SU-DHL-6 (cell line): ENCODE measurements around the gene IMPDH1.

Experiments
- H2AFZ ChIP-seq: fragments of 200-600 bp; sonication (generic); 2 replicates; pipeline ENCODE4 v1.6.1; 2014; ENCODE audit warnings: low read depth, mild to moderate bottlenecking, moderate library complexity, mixed read lengths, antibody characterized with exemption, low read length; ENCODE audit not compliant: severe bottlenecking
- H3F3A ChIP-seq: fragments of 200-600 bp; shearing (Covaris generic); 2 replicates; pipeline ENCODE4 v1.6.0; 2016; ENCODE audit warnings: antibody characterized with exemption, mild to moderate bottlenecking; ENCODE audit not compliant: insufficient read depth
- H3K27ac ChIP-seq: fragments of 200-600 bp; sonication (generic); 2 replicates; pipeline ENCODE4 v1.5.1; 2016; ENCODE audit warnings: low read depth, mild to moderate bottlenecking, low read length, moderate library complexity, mixed read lengths
- H3K27me3 ChIP-seq: fragments of 200-600 bp; sonication (generic), shearing (Covaris generic); 2 replicates; pipeline ENCODE4 v1.6.0; 2014; ENCODE audit warnings: mild to moderate bottlenecking, low read length
- H3K36me3 ChIP-seq: fragments of 200-600 bp; sonication (generic); 2 replicates; pipeline ENCODE4 v1.6.1; 2014; ENCODE audit warnings: mild to moderate bottlenecking, low read length, mixed read lengths
- H3K4me2 ChIP-seq: fragments of 300-600, 200-600 bp; shearing (Covaris generic), sonication (generic); 2 replicates; pipeline ENCODE4 v1.6.0; 2014; ENCODE audit warnings: low read length, low read depth, mild to moderate bottlenecking; ENCODE audit not compliant: poor library complexity, severe bottlenecking
- H3K4me3 ChIP-seq: fragments of 200-600 bp; sonication (generic); 2 replicates; pipeline ENCODE4 v1.5.1; 2014; ENCODE audit warnings: antibody characterized with exemption, low read length, mild to moderate bottlenecking, mixed read lengths; ENCODE audit not compliant: insufficient read depth, poor library complexity, severe bottlenecking
- H3K79me2 ChIP-seq: fragments of 200-600 bp; sonication (generic); 2 replicates; pipeline ENCODE4 v1.6.1; 2014; ENCODE audit warnings: mild to moderate bottlenecking, low read length, moderate library complexity; ENCODE audit not compliant: insufficient read depth
- H3K9ac ChIP-seq: fragments of 200-600 bp; sonication (generic); 2 replicates; pipeline ENCODE4 v1.7.0; 2014; ENCODE audit warnings: mild to moderate bottlenecking, low read length
- H3K9me2 ChIP-seq: fragments of 200-600 bp; sonication (generic); replicated peaks from 2 replicates; pipeline ENCODE4 v1.6.1; 2014; ENCODE audit warnings: low read length; ENCODE audit not compliant: insufficient read depth
- H3K9me3 ChIP-seq: fragments of 200-600 bp; sonication (generic); 2 replicates; pipeline ENCODE4 v1.6.1; 2014; ENCODE audit warnings: low read length, mixed read lengths; ENCODE audit not compliant: insufficient read depth
- H4K20me1 ChIP-seq: fragments of 200-600 bp; sonication (generic); 2 replicates; pipeline ENCODE4 v1.6.1; 2014; ENCODE audit warnings: low read depth, mild to moderate bottlenecking, antibody characterized with exemption, low read length, moderate library complexity, mixed read lengths
- CTCF ChIP-seq: fragments of 200-600 bp; sonication (generic); IDR thresholded peaks from one replicate; pipeline ENCODE4 v1.5.1; 2017; ENCODE audit warnings: antibody characterized with exemption, mild to moderate bottlenecking, low read length, moderate library complexity; ENCODE audit not compliant: insufficient read depth, poor library complexity, severe bottlenecking
- EZH2phosphoT487 ChIP-seq: fragments of 200-600 bp; sonication (generic), shearing (Covaris generic); conservative IDR thresholded peaks from 2 replicates; pipeline ENCODE4 v1.6.1; 2018; ENCODE audit warnings: mild to moderate bottlenecking, antibody characterized with exemption, low read length, moderate library complexity, mixed read lengths

IMPDH1 gene

GRCh38 chr7:128407751-128408708, 1.8 kb downstream of the IMPDH1 start:
- Histone ChIP-seq H3K4me3 (no peak overlapping the region), H4K20me1 (no peaks in the 10 kb centered on the region), H3K4me2 (no peak overlapping the region), H3K9ac (no peak overlapping the region), H3K27me3 (no peaks in the 10 kb centered on the region), H3F3A (peaks cover 8% of the 10 kb centered on the region), H2AFZ (no peak overlapping the region), H3K79me2 (peaks cover 13% of the 10 kb centered on the region; the same call in 1 of the 2 replicates), H3K9me3 (no peaks in the 10 kb centered on the region), H3K27ac (no peak overlapping the region), H3K9me2 (no peaks in the 10 kb centered on the region), H3K36me3 (no peaks in the 10 kb centered on the region)
- TF ChIP-seq EZH2phosphoT487 (no peak), CTCF (no peak)

GRCh38 chr7:128407233-128407589, 2.6 kb downstream of the IMPDH1 start:
- no peaks in the 10 kb centered on the region for H3K36me3 ChIP-seq
- H3K27me3 ChIP-seq: no peaks in the 10 kb centered on the region
- no peak overlapping the region for H3K4me3 ChIP-seq
- no peaks in the 10 kb centered on the region for H3K9me2 ChIP-seq
- H3K4me2 ChIP-seq: no peak overlapping the region
- H2AFZ ChIP-seq: no peak overlapping the region
- H3K79me2 ChIP-seq: peaks cover 13% of the 10 kb centered on the region; the same call in 1 of the 2 replicates
- no peaks in the 10 kb centered on the region for H3K9me3 ChIP-seq
- H3F3A ChIP-seq: peaks cover 8% of the 10 kb centered on the region
- TF ChIP-seq EZH2phosphoT487: no peak
- no peak for TF ChIP-seq CTCF
- no peak overlapping the region for H3K27ac ChIP-seq
- H3K9ac ChIP-seq: no peak overlapping the region
- no peaks in the 10 kb centered on the region for H4K20me1 ChIP-seq

- no peak for TF ChIP-seq CTCF
- no peak for TF ChIP-seq EZH2phosphoT487
- no peaks in the 10 kb centered on the region for H3K9me2 ChIP-seq
- H3K9me3 ChIP-seq: no peaks in the 10 kb centered on the region
- H3K9ac ChIP-seq: no peak overlapping the region
- H4K20me1 ChIP-seq: no peaks in the 10 kb centered on the region
- H3K27me3 ChIP-seq: no peaks in the 10 kb centered on the region
- H2AFZ ChIP-seq: no peak overlapping the region
- no peaks in the 10 kb centered on the region for H3K36me3 ChIP-seq
- peaks cover 13% of the 10 kb centered on the region; the same call in 1 of the 2 replicates for H3K79me2 ChIP-seq
- peaks cover 8% of the 10 kb centered on the region for H3F3A ChIP-seq
- H3K27ac ChIP-seq: no peak overlapping the region
- H3K4me3 ChIP-seq: no peak overlapping the region
- H3K4me2 ChIP-seq: no peak overlapping the region
Observed at GRCh38 chr7:128406314-128407232, 3.2 kb downstream of the IMPDH1 start.
